ENCODE data around the gene KRTAP10-3.

The KRTAP10-3 gene

GRCh38 chr21:44544566-44544965, 14.0 kb downstream of the KRTAP10-3 start:
- Mint-ChIP-seq H3K4me3 (no peak overlapping the region), H3K27me3 (no peaks in the 10 kb centered on the region), H3K36me3 (ENCODE audit: insufficient read depth) (peaks cover 3% of the 10 kb centered on the region), H3K4me1 (peaks cover 26% of the 10 kb centered on the region), H3K27ac (ENCODE audit: low read depth) (no peak overlapping the region), H3K9me3 (peaks cover 17% of the 10 kb centered on the region)
- ATAC-seq (replicated peaks; ENCODE audit: extremely low read depth, poor library complexity, severe bottlenecking) (no peak), DNase-seq (ENCODE audit: low spot score in 2 of 2) (no peak)

GRCh38 chr21:44542716-44543115, 15.9 kb downstream of the KRTAP10-3 start:
- H3K4me3 Mint-ChIP-seq: no peak overlapping the region
- DNase-seq (ENCODE audit: low spot score in 2 of 2) (no peak), ATAC-seq (replicated peaks; ENCODE audit: extremely low read depth, poor library complexity, severe bottlenecking) (no peak)
- H3K27ac Mint-ChIP-seq (ENCODE audit: low read depth): no peak overlapping the region
- H3K9me3 Mint-ChIP-seq: peaks cover 15% of the 10 kb centered on the region
- H3K36me3 Mint-ChIP-seq (ENCODE audit: insufficient read depth): peaks cover 2% of the 10 kb centered on the region
- H3K4me1 Mint-ChIP-seq: peaks cover 12% of the 10 kb centered on the region
- no peaks in the 10 kb centered on the region for H3K27me3 Mint-ChIP-seq

- ATAC-seq (replicated peaks; ENCODE audit: extremely low read depth, poor library complexity, severe bottlenecking): no peak
- no peaks in the 10 kb centered on the region for H3K4me1 Mint-ChIP-seq
- H3K9me3 Mint-ChIP-seq: peaks cover 4% of the 10 kb centered on the region
- H3K27me3 Mint-ChIP-seq: no peaks in the 10 kb centered on the region
- H3K27ac Mint-ChIP-seq (ENCODE audit: low read depth): no peak overlapping the region
- DNase-seq (ENCODE audit: low spot score in 2 of 2): no peak
- H3K36me3 Mint-ChIP-seq (ENCODE audit: insufficient read depth): no peaks in the 10 kb centered on the region
- H3K4me3 Mint-ChIP-seq: no peak overlapping the region
Observed at GRCh38 chr21:44540741-44541288, 17.8 kb downstream of the KRTAP10-3 start.

GRCh38 chr21:44539991-44540666, 18.5 kb downstream of the KRTAP10-3 start, which contains the start of gene KRTAP10-1:
Gene KRTAP10-1, minus strand, starts transcription at chr21:44540195. Its CDS starts 45 bp downstream, at chr21:44540150.
- no peak for ATAC-seq (replicated peaks; ENCODE audit: extremely low read depth, poor library complexity, severe bottlenecking)
- Mint-ChIP-seq H3K36me3 (ENCODE audit: insufficient read depth) (no peaks in the 10 kb centered on the region), H3K4me1 (no peaks in the 10 kb centered on the region), H3K4me3 (no peak within 1 kb of the TSS), H3K27me3 (no peaks in the 10 kb centered on the region), H3K27ac (ENCODE audit: low read depth) (no peak within 1 kb of the TSS), H3K9me3 (no peaks in the 10 kb centered on the region)
- DNase-seq (ENCODE audit: low spot score in 2 of 2): no peak

- Mint-ChIP-seq H3K36me3 (ENCODE audit: insufficient read depth) (no peaks in the 10 kb centered on the region), H3K4me3 (no peak overlapping the region), H3K9me3 (no peaks in the 10 kb centered on the region), H3K4me1 (no peaks in the 10 kb centered on the region), H3K27ac (ENCODE audit: low read depth) (no peak overlapping the region), H3K27me3 (no peaks in the 10 kb centered on the region)
- ATAC-seq (replicated peaks; ENCODE audit: extremely low read depth, poor library complexity, severe bottlenecking) (no peak), DNase-seq (ENCODE audit: low spot score in 2 of 2) (peak in 1 of 2 donors; percentile 10)
Observed at GRCh38 chr21:44539046-44539445, 19.5 kb downstream of the KRTAP10-3 start.

GRCh38 chr21:44537930-44538911, 20.4 kb downstream of the KRTAP10-3 start:
- no peak for ATAC-seq (replicated peaks; ENCODE audit: extremely low read depth, poor library complexity, severe bottlenecking)
- no peak overlapping the region for H3K27ac Mint-ChIP-seq (ENCODE audit: low read depth)
- H3K27me3 Mint-ChIP-seq: no peaks in the 10 kb centered on the region
- peak in 1 of 2 donors; percentile 4 for DNase-seq (ENCODE audit: low spot score in 2 of 2)
- H3K4me3 Mint-ChIP-seq: no peak overlapping the region
- H3K4me1 Mint-ChIP-seq: no peaks in the 10 kb centered on the region
- H3K36me3 Mint-ChIP-seq (ENCODE audit: insufficient read depth): no peaks in the 10 kb centered on the region
- no peaks in the 10 kb centered on the region for H3K9me3 Mint-ChIP-seq

GRCh38 chr21:44535963-44536362, 22.6 kb downstream of the KRTAP10-3 start:
- no peak for ATAC-seq (replicated peaks; ENCODE audit: extremely low read depth, poor library complexity, severe bottlenecking)
- peaks cover 2% of the 10 kb centered on the region for H3K36me3 Mint-ChIP-seq (ENCODE audit: insufficient read depth)
- no peak overlapping the region for H3K4me3 Mint-ChIP-seq
- no peaks in the 10 kb centered on the region for H3K27me3 Mint-ChIP-seq
- H3K9me3 Mint-ChIP-seq: no peaks in the 10 kb centered on the region
- no peak for DNase-seq (ENCODE audit: low spot score in 2 of 2)
- no peak overlapping the region for H3K27ac Mint-ChIP-seq (ENCODE audit: low read depth)
- H3K4me1 Mint-ChIP-seq: no peaks in the 10 kb centered on the region

- Mint-ChIP-seq H3K4me3 (no peak overlapping the region), H3K4me1 (no peaks in the 10 kb centered on the region), H3K27ac (ENCODE audit: low read depth) (no peak overlapping the region), H3K9me3 (no peaks in the 10 kb centered on the region), H3K36me3 (ENCODE audit: insufficient read depth) (peaks cover 2% of the 10 kb centered on the region), H3K27me3 (no peaks in the 10 kb centered on the region)
- ATAC-seq (replicated peaks; ENCODE audit: extremely low read depth, poor library complexity, severe bottlenecking) (no peak), DNase-seq (ENCODE audit: low spot score in 2 of 2) (no peak)
Observed at GRCh38 chr21:44534688-44535087, 23.9 kb downstream of the KRTAP10-3 start.

- Mint-ChIP-seq H3K36me3 (ENCODE audit: insufficient read depth) (peaks cover 2% of the 10 kb centered on the region), H3K9me3 (no peaks in the 10 kb centered on the region), H3K4me3 (no peak overlapping the region), H3K27me3 (no peaks in the 10 kb centered on the region), H3K4me1 (no peaks in the 10 kb centered on the region), H3K27ac (ENCODE audit: low read depth) (no peak overlapping the region)
- ATAC-seq (replicated peaks; ENCODE audit: extremely low read depth, poor library complexity, severe bottlenecking) (no peak), DNase-seq (ENCODE audit: low spot score in 2 of 2) (no peak)
Observed at GRCh38 chr21:44533891-44534627, 24.5 kb downstream of the KRTAP10-3 start.

- Mint-ChIP-seq H3K36me3 (ENCODE audit: insufficient read depth) (peaks cover 2% of the 10 kb centered on the region), H3K27ac (ENCODE audit: low read depth) (no peak overlapping the region), H3K4me3 (no peak overlapping the region), H3K4me1 (no peaks in the 10 kb centered on the region), H3K27me3 (no peaks in the 10 kb centered on the region), H3K9me3 (no peaks in the 10 kb centered on the region)
- ATAC-seq (replicated peaks; ENCODE audit: extremely low read depth, poor library complexity, severe bottlenecking) (no peak), DNase-seq (ENCODE audit: low spot score in 2 of 2) (no peak)
Observed at GRCh38 chr21:44533121-44533890, 25.3 kb downstream of the KRTAP10-3 start.

GRCh38 chr21:44532712-44533111, 25.9 kb downstream of the KRTAP10-3 start:
- no peak overlapping the region for H3K4me3 Mint-ChIP-seq
- H3K4me1 Mint-ChIP-seq: no peaks in the 10 kb centered on the region
- peaks cover 2% of the 10 kb centered on the region for H3K36me3 Mint-ChIP-seq (ENCODE audit: insufficient read depth)
- no peak for DNase-seq (ENCODE audit: low spot score in 2 of 2)
- H3K9me3 Mint-ChIP-seq: no peaks in the 10 kb centered on the region
- ATAC-seq (replicated peaks; ENCODE audit: extremely low read depth, poor library complexity, severe bottlenecking): no peak
- no peak overlapping the region for H3K27ac Mint-ChIP-seq (ENCODE audit: low read depth)
- no peaks in the 10 kb centered on the region for H3K27me3 Mint-ChIP-seq

All from central memory CD8-positive, alpha-beta T cell (primary cell).